H9 (cell line): ENCODE results near the gene NHERF1. TPM values are rescaled to one million over a fixed set of nuclear protein-coding genes. Genes with fewer than 3 reads are reported as not detected.

Source experiments
- DNase-seq: peaks from one replicate; pipeline ENCODE4 v3.0.0-alpha.2; 2017
- H2AFZ ChIP-seq: one replicate; pipeline ENCODE4 v1.6.1; 2013; ENCODE audit warnings: mild to moderate bottlenecking, low read length, control low read depth, moderate library complexity
- H2AK5ac ChIP-seq: 2 replicates; pipeline ENCODE4 v1.6.1; 2013; ENCODE audit warnings: low read length, control low read depth, mixed read lengths; ENCODE audit not compliant: insufficient read length
- H2BK120ac ChIP-seq: one replicate; pipeline ENCODE4 v1.6.1; 2013; ENCODE audit warnings: low read depth, mild to moderate bottlenecking, low read length, control low read depth, inconsistent platforms; ENCODE audit not compliant: poor library complexity, severe bottlenecking
- H2BK12ac ChIP-seq: 2 replicates; pipeline ENCODE4 v1.6.1; 2013; ENCODE audit warnings: low read length, control low read depth, mixed read lengths, low read depth; ENCODE audit not compliant: insufficient read length
- H2BK15ac ChIP-seq: 2 replicates; pipeline ENCODE4 v1.6.1; 2013; ENCODE audit warnings: low read depth, low read length, control low read depth
- H2BK20ac ChIP-seq: one replicate; pipeline ENCODE4 v1.6.1; 2013; ENCODE audit warnings: low read depth, mild to moderate bottlenecking, low read length, control low read depth, inconsistent platforms; ENCODE audit not compliant: poor library complexity, severe bottlenecking
- H2BK5ac ChIP-seq: 2 replicates; pipeline ENCODE4 v1.6.1; 2013; ENCODE audit warnings: low read length, control low read depth, mixed read lengths; ENCODE audit not compliant: insufficient read length
- H3K14ac ChIP-seq: 2 replicates; pipeline ENCODE4 v1.6.1; 2013; ENCODE audit warnings: low read length, control low read depth; ENCODE audit not compliant: insufficient read depth
- H3K18ac ChIP-seq: 2 replicates; pipeline ENCODE4 v1.6.1; 2013; ENCODE audit warnings: low read depth, mild to moderate bottlenecking, mixed read lengths, low read length, control low read depth; ENCODE audit not compliant: insufficient read length
- H3K23ac ChIP-seq: 2 replicates; pipeline ENCODE4 v1.6.1; 2013; ENCODE audit warnings: low read length, control low read depth, mixed read lengths, low read depth; ENCODE audit not compliant: insufficient read length
- H3K23me2 ChIP-seq: 2 replicates; pipeline ENCODE4 v1.6.1; 2013; ENCODE audit warnings: low read depth, mild to moderate bottlenecking, mixed read lengths, low read length, control low read depth; ENCODE audit not compliant: insufficient read length, poor library complexity, severe bottlenecking
- H3K27ac ChIP-seq: 2 replicates; pipeline ENCODE4 v1.5.1; 2013; ENCODE audit warnings: low read length, control low read depth, mixed read lengths, low read depth; ENCODE audit not compliant: insufficient read length
- H3K27me3 ChIP-seq: 2 replicates; pipeline ENCODE4 v1.6.1; 2013; ENCODE audit warnings: low read length, control low read depth, inconsistent platforms; ENCODE audit not compliant: insufficient read depth
- H3K4ac ChIP-seq: 2 replicates; pipeline ENCODE4 v1.6.1; 2013; ENCODE audit warnings: low read depth, mild to moderate bottlenecking, control low read depth, inconsistent platforms, low read length, moderate library complexity
- H3K4me1 ChIP-seq: 2 replicates; pipeline ENCODE4 v1.6.1; 2013; ENCODE audit warnings: low read length, control low read depth, inconsistent platforms; ENCODE audit not compliant: insufficient read depth
- H3K4me2 ChIP-seq: 2 replicates; pipeline ENCODE4 v1.6.1; 2013; ENCODE audit warnings: low read length, control low read depth, mixed read lengths; ENCODE audit not compliant: insufficient read length, insufficient read depth
- H3K56ac ChIP-seq: 2 replicates; pipeline ENCODE4 v1.6.1; 2013; ENCODE audit warnings: low read depth, mild to moderate bottlenecking, mixed read lengths, low read length, control low read depth; ENCODE audit not compliant: insufficient read length
- H3K79me1 ChIP-seq: 2 replicates; pipeline ENCODE4 v1.6.1; 2013; ENCODE audit warnings: low read depth, mild to moderate bottlenecking, moderate library complexity, low read length, control low read depth, inconsistent platforms; ENCODE audit not compliant: insufficient read depth, poor library complexity, severe bottlenecking
- H3K79me2 ChIP-seq: 2 replicates; pipeline ENCODE4 v1.6.1; 2013; ENCODE audit warnings: low read length, control low read depth, inconsistent platforms; ENCODE audit not compliant: insufficient read depth
- H3K9ac ChIP-seq: 2 replicates; pipeline ENCODE4 v1.6.1; 2013; ENCODE audit warnings: low read length, control low read depth, mixed read lengths; ENCODE audit not compliant: insufficient read length; ENCODE audit errors: extremely low read depth
- H3K9me3 ChIP-seq: one replicate; pipeline ENCODE4 v1.6.1; 2013; ENCODE audit warnings: low read depth, low read length, inconsistent platforms; ENCODE audit not compliant: control insufficient read depth
- H3T11ph ChIP-seq: one replicate; pipeline ENCODE4 v1.6.1; 2013; ENCODE audit warnings: mild to moderate bottlenecking, low read length, control low read depth, inconsistent platforms
- H4K20me1 ChIP-seq: one replicate; pipeline ENCODE4 v1.6.1; 2013; ENCODE audit not compliant: control insufficient read depth, insufficient read length, insufficient read depth
- H4K5ac ChIP-seq: 2 replicates; pipeline ENCODE4 v1.6.1; 2013; ENCODE audit warnings: low read depth, mild to moderate bottlenecking, mixed read lengths, low read length, control low read depth; ENCODE audit not compliant: insufficient read length
- H4K8ac ChIP-seq: replicated peaks from 2 replicates; pipeline ENCODE4 v1.6.1; 2013; ENCODE audit warnings: low read length, control low read depth, mixed read lengths, low read depth; ENCODE audit not compliant: insufficient read length
- H4K91ac ChIP-seq: 2 replicates; pipeline ENCODE4 v1.6.1; 2013; ENCODE audit warnings: low read depth, mild to moderate bottlenecking, moderate library complexity, mixed read lengths, low read length, control low read depth; ENCODE audit not compliant: insufficient read length
- H3K27ac Mint-ChIP-seq, 3 experiments: 2 replicates in 2 of 3; 3 replicates in 1 of 3; pipeline ENCODE4 v1.8.0; 2020 to 2021; ENCODE audit warnings: mixed read lengths in 3 of 3, mild to moderate bottlenecking in 1 of 3, moderate library complexity in 1 of 3
- H3K27me3 Mint-ChIP-seq: 2 replicates; pipeline ENCODE4 v1.8.0; 2021; ENCODE audit warnings: low read depth, mild to moderate bottlenecking, moderate library complexity, mixed read lengths
- H3K36me3 Mint-ChIP-seq, 3 experiments: 2 replicates in 2 of 3; 3 replicates in 1 of 3; pipeline ENCODE4 v1.8.0; 2020 to 2021; ENCODE audit warnings: low read depth in 3 of 3, mixed read lengths in 3 of 3; ENCODE audit not compliant: insufficient read depth in 1 of 3
- H3K4me1 Mint-ChIP-seq, 2 experiments: 2 replicates each; pipeline ENCODE4 v1.8.0; 2020; ENCODE audit warnings: mixed read lengths in 2 of 2
- H3K4me3 Mint-ChIP-seq, 2 experiments: 2 replicates in 1 of 2; 3 replicates in 1 of 2; pipeline ENCODE4 v1.8.0; 2020 to 2021; ENCODE audit warnings: mild to moderate bottlenecking in 2 of 2, mixed read lengths in 2 of 2, moderate library complexity in 1 of 2
- H3K9me3 Mint-ChIP-seq, 2 experiments: 2 replicates in 1 of 2; 3 replicates in 1 of 2; pipeline ENCODE4 v1.8.0; 2020; ENCODE audit warnings: mild to moderate bottlenecking in 2 of 2, mixed read lengths in 2 of 2, moderate library complexity in 1 of 2
- WGBS: extraction: QIAGEN DNeasy Blood & Tissue Kit; methylation state at CpG from one replicate; pipeline ENCODE4 v1.1.7; 2013; ENCODE audit warnings: missing lambda C conversion rate, low lambda C conversion rate, mixed read lengths; ENCODE audit not compliant: insufficient read length; ENCODE audit errors: extremely low coverage; 5-methylcytosine and 5-hydroxymethylcytosine counted together
- total RNA-seq: library from RNA; stranded (reverse); gene quantifications from 2 replicates; pipeline ENCODE4 v1.2.1, GENCODE V29; 2021
- TF ChIP-seq, protein P1 (sequence below): fragments of 200-600 bp; sonication (generic); conservative IDR thresholded peaks from 3 replicates; pipeline ENCODE4 v1.8.0; 2021; ENCODE audit warnings: antibody characterized with exemption, mild to moderate bottlenecking

NHERF1 gene
- total RNA-seq, 1 experiment from 2014 or later, result 74.4 TPM

DNA sequence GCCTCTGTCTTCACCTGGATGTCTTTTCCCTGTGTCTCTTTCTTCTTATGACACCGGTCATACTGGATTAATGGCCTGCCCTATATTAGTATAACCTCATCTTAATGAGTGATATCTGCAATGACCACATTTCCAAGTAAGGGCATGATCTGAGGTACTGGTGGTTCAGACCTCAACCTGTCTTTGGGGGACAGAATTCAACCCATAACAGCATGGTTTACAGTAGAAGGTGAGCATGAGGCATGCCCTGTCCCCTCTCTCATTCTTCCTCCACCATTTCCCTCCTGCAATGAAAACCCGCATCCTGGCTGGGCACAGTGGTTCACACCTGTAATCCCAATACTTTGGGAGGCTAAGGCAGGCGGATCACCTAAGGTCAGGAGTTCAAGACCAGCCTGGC lies 14.2 kb upstream of the NHERF1 start:
- Histone ChIP-seq H3K23me2 (peaks cover 9% of the 10 kb centered on the region), H3K4me2 (no peak overlapping the region), H3K4me1 (no peaks in the 10 kb centered on the region), H4K91ac (no peak overlapping the region), H2BK120ac (no peak overlapping the region), H3K4ac (no peak overlapping the region), H4K20me1 (no peaks in the 10 kb centered on the region), H2AK5ac (no peak overlapping the region), H3T11ph (no peak overlapping the region), H4K5ac (no peak overlapping the region), H3K79me1 (no peaks in the 10 kb centered on the region), H3K56ac (no peak overlapping the region), H3K18ac (no peak overlapping the region), H2BK5ac (no peak overlapping the region), H3K23ac (no peak overlapping the region), H3K27ac (no peak overlapping the region), H3K9ac (no peak overlapping the region), H3K27me3 (no peaks in the 10 kb centered on the region; the same call in 1 of the 2 replicates), H2BK12ac (no peak overlapping the region), H4K8ac (no peak overlapping the region), H3K79me2 (no peaks in the 10 kb centered on the region), H2AFZ (no peak overlapping the region), H3K14ac (no peak overlapping the region), H2BK20ac (no peak overlapping the region), H2BK15ac (no peak overlapping the region), H3K9me3 (no peaks in the 10 kb centered on the region)
- Mint-ChIP-seq H3K36me3 (no peaks in the 10 kb centered on the region; a peak in 1 of 7 replicates), H3K27me3 (peaks cover 22% of the 10 kb centered on the region), H3K27ac (no peak overlapping the region), H3K4me1 (peaks cover 16 to 21% of the 10 kb centered on the region in 2 experiments), H3K9me3 (no peaks in the 10 kb centered on the region; a peak in 1 of 5 replicates), H3K4me3 (no peak overlapping the region)
- no peak for DNase-seq
- TF ChIP-seq, protein P1, sequence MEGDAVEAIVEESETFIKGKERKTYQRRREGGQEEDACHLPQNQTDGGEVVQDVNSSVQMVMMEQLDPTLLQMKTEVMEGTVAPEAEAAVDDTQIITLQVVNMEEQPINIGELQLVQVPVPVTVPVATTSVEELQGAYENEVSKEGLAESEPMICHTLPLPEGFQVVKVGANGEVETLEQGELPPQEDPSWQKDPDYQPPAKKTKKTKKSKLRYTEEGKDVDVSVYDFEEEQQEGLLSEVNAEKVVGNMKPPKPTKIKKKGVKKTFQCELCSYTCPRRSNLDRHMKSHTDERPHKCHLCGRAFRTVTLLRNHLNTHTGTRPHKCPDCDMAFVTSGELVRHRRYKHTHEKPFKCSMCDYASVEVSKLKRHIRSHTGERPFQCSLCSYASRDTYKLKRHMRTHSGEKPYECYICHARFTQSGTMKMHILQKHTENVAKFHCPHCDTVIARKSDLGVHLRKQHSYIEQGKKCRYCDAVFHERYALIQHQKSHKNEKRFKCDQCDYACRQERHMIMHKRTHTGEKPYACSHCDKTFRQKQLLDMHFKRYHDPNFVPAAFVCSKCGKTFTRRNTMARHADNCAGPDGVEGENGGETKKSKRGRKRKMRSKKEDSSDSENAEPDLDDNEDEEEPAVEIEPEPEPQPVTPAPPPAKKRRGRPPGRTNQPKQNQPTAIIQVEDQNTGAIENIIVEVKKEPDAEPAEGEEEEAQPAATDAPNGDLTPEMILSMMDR, result no peak
- WGBS, result no CpG with 5 or more reads among the region's 3 CpGs
